ENCODE results near the gene PGAP3. TPM values are rescaled to one million over a fixed set of nuclear protein-coding genes. Genes with fewer than 3 reads are reported as not detected.

The PGAP3 gene, protein sequence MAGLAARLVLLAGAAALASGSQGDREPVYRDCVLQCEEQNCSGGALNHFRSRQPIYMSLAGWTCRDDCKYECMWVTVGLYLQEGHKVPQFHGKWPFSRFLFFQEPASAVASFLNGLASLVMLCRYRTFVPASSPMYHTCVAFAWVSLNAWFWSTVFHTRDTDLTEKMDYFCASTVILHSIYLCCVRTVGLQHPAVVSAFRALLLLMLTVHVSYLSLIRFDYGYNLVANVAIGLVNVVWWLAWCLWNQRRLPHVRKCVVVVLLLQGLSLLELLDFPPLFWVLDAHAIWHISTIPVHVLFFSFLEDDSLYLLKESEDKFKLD
- total RNA-seq (2014; rRNA removed; shearing (Covaris generic)) = 12.2 and 13.9 TPM in 2 replicates

GRCh38 chr17:39687546-39688474, at the start of gene PGAP3:
Gene PGAP3 (minus strand): TSS chr17:39688057. CDS start chr17:39688014, 43 bp downstream.

DNA sequence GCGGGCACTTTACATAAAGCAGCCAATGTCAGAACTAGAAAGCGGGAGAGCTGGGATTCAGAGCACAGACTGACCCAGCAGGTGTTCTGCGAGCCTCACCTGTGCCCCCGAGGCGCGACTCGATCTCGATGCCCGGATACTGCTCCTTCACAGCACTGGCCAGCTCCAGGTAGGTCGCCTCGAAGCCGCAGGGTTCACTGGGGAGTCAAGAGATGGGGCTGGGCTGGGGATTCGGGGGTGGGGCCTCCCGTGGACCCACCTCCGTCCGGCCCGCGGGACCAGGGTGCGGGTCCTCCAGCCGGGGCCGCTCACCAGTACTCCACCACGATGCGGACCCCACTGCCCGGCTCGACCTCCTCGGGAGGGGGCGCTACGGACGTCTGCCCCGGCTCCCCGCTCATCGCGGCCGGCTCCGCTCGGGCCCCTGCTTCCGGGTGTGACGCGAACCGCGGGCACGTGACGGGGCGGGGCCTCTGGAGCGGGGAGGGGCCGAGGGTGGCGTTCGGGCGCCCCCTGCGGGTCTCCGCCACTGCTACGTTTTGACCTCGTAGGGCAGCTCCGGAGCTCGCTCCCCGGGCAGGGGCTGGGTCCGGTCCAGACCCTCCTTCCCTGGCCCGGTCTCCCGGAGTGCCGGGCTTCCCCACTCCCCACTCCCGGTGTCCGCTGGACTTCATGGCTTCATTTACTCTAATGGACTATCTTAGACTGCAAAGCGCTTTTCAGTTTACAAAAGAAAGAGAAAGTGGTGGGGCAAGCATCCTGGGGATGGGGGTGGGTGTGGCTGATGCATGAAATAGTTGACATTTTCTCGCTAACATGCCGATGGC, 42.5 kb upstream of the PGAP3 start, which contains the start of gene MIEN1:
Gene MIEN1 (minus strand): TSS at position 438 of the 827 bp plus-strand sequence. CDS start 37 bp downstream, at position 401.

DNA sequence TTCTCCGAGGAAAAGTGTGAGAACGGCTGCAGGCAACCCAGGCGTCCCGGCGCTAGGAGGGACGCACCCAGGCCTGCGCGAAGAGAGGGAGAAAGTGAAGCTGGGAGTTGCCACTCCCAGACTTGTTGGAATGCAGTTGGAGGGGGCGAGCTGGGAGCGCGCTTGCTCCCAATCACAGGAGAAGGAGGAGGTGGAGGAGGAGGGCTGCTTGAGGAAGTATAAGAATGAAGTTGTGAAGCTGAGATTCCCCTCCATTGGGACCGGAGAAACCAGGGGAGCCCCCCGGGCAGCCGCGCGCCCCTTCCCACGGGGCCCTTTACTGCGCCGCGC, 11.9 kb upstream of the PGAP3 start, which contains the start of gene ERBB2:
Gene ERBB2 (plus strand): TSS at position 247 of the 330 bp plus-strand sequence. CDS start 175 bp downstream, outside the sequence.

GRCh38 chr17:39667945-39668924, 19.6 kb downstream of the PGAP3 start, which contains the start of gene PNMT:
Gene PNMT (plus strand): TSS chr17:39668453. CDS start chr17:39668476, 23 bp downstream.

GRCh38 chr17:39664581-39665561, 23.0 kb downstream of the PGAP3 start, which contains the start of gene TCAP:
Gene TCAP (plus strand): TSS chr17:39665349. CDS start chr17:39665360, 11 bp downstream.

GRCh38 chr17:39636927-39637736, 50.7 kb downstream of the PGAP3 start, which contains the start of gene STARD3:
Gene STARD3 (plus strand): TSS chr17:39637144. CDS start chr17:39653532, 16,388 bp downstream.

DNA sequence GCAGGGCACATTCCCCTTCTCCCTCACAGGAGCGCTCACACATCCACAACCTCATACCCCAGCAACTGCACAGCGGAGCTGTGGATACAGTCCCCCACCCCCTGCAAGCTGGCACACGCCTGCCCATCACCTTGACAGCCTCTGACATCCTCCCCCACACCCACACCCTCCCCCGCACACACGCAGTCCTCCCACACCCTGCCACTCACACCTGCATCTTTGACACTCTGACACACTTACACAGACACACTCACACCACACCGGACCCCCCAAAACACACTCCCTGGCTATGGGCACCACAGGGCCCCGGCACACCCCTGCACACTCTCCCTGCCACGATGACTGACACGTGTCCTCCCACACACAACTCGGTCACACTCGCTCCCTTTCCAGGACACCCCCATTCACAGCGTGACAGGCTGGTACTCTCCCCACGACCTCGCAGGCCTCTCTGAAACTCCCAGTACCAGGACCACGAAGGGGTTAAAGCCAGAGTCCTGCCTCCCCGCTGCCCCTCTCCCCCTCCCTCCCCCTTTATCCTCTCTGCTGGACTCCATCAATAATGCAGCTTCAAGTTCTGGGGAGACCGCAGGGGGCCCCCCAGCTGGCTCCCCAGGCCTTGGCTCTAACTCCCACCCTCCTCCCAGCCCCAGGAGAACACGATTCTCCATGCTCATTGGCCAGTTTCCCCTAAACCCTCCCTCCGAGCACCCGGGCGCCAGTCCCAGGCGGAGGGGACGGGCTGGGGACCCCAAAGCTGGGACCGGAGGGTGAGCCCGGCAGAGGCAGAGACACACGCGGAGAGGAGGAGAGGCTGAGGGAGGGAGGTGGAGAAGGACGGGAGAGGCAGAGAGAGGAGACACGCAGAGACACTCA, 61.4 kb downstream of the PGAP3 start, which contains the start of gene PPP1R1B:
Gene PPP1R1B (plus strand): TSS at position 782 of the 876 bp plus-strand sequence. CDS start 441 bp downstream, outside the sequence.

Small RNAs within 50 kb of the gene (small RNA-seq; reads per million reads assigned to genes)
- not detected for gene MIR4728

Other genes starting within 250 kb of the PGAP3 start
- gene MED1, start 236.8 kb downstream of the PGAP3 start, total RNA-seq (2014; rRNA removed; shearing (Covaris generic)) = 27.1 and 29.2 TPM in 2 replicates
- 45.3 and 48.8 TPM in 2 replicates for gene CDK12, start 226.6 kb downstream of the PGAP3 start, total RNA-seq (2014; rRNA removed; shearing (Covaris generic))
- gene NEUROD2, start 80.1 kb downstream of the PGAP3 start, total RNA-seq (2014; rRNA removed; shearing (Covaris generic)) = not detected in 2 replicates
- gene PPP1R1B, start 61.1 kb downstream of the PGAP3 start, total RNA-seq (2014; rRNA removed; shearing (Covaris generic)) = 1.4 TPM in 2 replicates
- gene STARD3, start 50.9 kb downstream of the PGAP3 start, total RNA-seq (2014; rRNA removed; shearing (Covaris generic)) = 37.3 and 37.7 TPM in 2 replicates
- 1.1 and 1.6 TPM in 2 replicates for gene TCAP, start 22.7 kb downstream of the PGAP3 start, total RNA-seq (2014; rRNA removed; shearing (Covaris generic))
- 0.60 and 0.96 TPM in 2 replicates for gene PNMT, start 19.6 kb downstream of the PGAP3 start, total RNA-seq (2014; rRNA removed; shearing (Covaris generic))
- gene ERBB2, start 12.0 kb upstream of the PGAP3 start, total RNA-seq (2014; rRNA removed; shearing (Covaris generic)) = 31.3 and 44.2 TPM in 2 replicates
- 92.9 and 99.2 TPM in 2 replicates for gene MIEN1, start 42.5 kb upstream of the PGAP3 start, total RNA-seq (2014; rRNA removed; shearing (Covaris generic))
- gene GRB7, start 49.9 kb upstream of the PGAP3 start, total RNA-seq (2014; rRNA removed; shearing (Covaris generic)) = 0.38 TPM in 1 of 2 replicates, not detected in the other
- 0.08 and 0.29 TPM in 2 replicates for gene IKZF3, start 176.3 kb upstream of the PGAP3 start, total RNA-seq (2014; rRNA removed; shearing (Covaris generic))
- gene ZPBP2, start 180.1 kb upstream of the PGAP3 start, total RNA-seq (2014; rRNA removed; shearing (Covaris generic)) = not detected in 2 replicates
- 2.9 TPM in 2 replicates for gene GSDMB, start 230.6 kb upstream of the PGAP3 start, total RNA-seq (2014; rRNA removed; shearing (Covaris generic))
- 20.1 and 21.5 TPM in 2 replicates for gene ORMDL3, start 239.5 kb upstream of the PGAP3 start, total RNA-seq (2014; rRNA removed; shearing (Covaris generic))
- gene LRRC3C, start 239.7 kb upstream of the PGAP3 start, total RNA-seq (2014; rRNA removed; shearing (Covaris generic)) = not detected in 2 replicates

All from A375 (cell line).